Peyer's patch (tissue), 4 donors: ENCODE data around the gene CEACAM20. TPM values are rescaled to one million over a fixed set of nuclear protein-coding genes. Genes with fewer than 3 reads are reported as not detected.
"Not testable (repeated sequence)": the region's sequence is repeated elsewhere in the genome, so short reads cannot be mapped to it uniquely, and the experiment has no call there.

Source experiments
- DNase-seq, 3 donors: peaks; one replicate each; pipeline ENCODE4 v3.0.0-alpha.2; 2017 to 2019
- H3K27ac ChIP-seq, 4 donors: fragments of 200-600 bp; sonication (generic); one replicate each; pipeline ENCODE4 v1.5.1; 2016 to 2019
- H3K27me3 ChIP-seq, 2 donors: fragments of 200-600 bp; sonication (generic); one replicate each; pipeline ENCODE4 v1.5.1; 2019
- H3K36me3 ChIP-seq, 3 donors: fragments of 200-600 bp; sonication (generic); one replicate each; pipeline ENCODE4 v1.5.1; 2016 to 2019
- H3K4me1 ChIP-seq, 4 donors: fragments of 200-600 bp; sonication (generic); one replicate each; pipeline ENCODE4 v1.5.1; 2016 to 2019
- H3K4me3 ChIP-seq, 4 donors: fragments of 200-600 bp; sonication (generic); 1 replicate in 3 of 4; 2 replicates in 1 of 4; pipeline ENCODE4 v1.5.1; 2016 to 2019; ENCODE audit warnings: mild to moderate bottlenecking in 1 of 4
- H3K9me3 ChIP-seq, 4 donors: fragments of 200-600 bp; sonication (generic); one replicate each; pipeline ENCODE4 v1.5.1; 2016 to 2019; ENCODE audit warnings: mild to moderate bottlenecking in 1 of 4
- CTCF ChIP-seq, 6 experiments: fragments of 450-650 bp in 4 of 6; fragments of 200-600 bp in 2 of 6; sonication (generic) in 1 of 6; IDR thresholded peaks; one replicate each; pipeline ENCODE4 v1.5.1; 2017 to 2019; ENCODE audit warnings: antibody characterized with exemption in 6 of 6, mild to moderate bottlenecking in 3 of 6, moderate library complexity in 1 of 6
- POLR2A ChIP-seq, 2 donors: fragments of 450-650 bp; IDR thresholded peaks; one replicate each; pipeline ENCODE4 v1.5.1; 2017; ENCODE audit warnings: antibody characterized with exemption in 2 of 2, mild to moderate bottlenecking in 2 of 2, moderate library complexity in 2 of 2
- total RNA-seq, 4 donors: library from RNA; depleted of rRNA; stranded (reverse); fragments of >200 nt; gene quantifications; one replicate each; pipeline ENCODE4 v1.1.0, GENCODE V29; 2016

The CEACAM20 gene
- total RNA-seq, 4 donors from 2014 or later = 5.0 to 490 (median 163) TPM

DNA sequence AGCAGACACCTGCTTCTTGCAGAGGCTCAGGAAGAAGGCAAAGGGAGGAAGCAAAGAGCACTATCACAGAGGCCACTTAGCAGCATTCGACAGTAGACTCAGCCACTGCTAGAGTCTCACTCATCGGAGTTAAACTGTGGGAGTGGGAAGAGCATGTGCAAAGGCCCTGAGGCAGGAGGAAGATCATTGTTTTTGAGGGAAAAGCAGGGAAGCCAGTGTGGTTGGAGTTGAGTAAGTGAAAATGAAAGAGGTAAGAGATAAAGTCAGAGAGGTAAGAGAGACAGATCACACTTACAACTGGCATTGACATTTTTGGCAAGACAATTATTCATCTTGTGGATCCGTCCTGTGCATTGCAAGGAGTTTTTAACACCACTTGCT lies 41.1 kb upstream of the CEACAM20 start:
- Histone ChIP-seq H3K4me3 (no peak overlapping the region), H3K4me1 (peaks cover 0 to 6% (median 0%) of the 10 kb centered on the region in 4 donors)

GRCh38 chr19:44567745-44568144 lies 38.3 kb upstream of the CEACAM20 start:
- Histone ChIP-seq H3K27ac (no peak overlapping the region), H3K4me3 (no peak overlapping the region), H3K27me3 (no peaks in the 10 kb centered on the region), H3K36me3 (no peaks in the 10 kb centered on the region), H3K4me1 (peaks cover 0 to 6% (median 0%) of the 10 kb centered on the region in 4 donors), H3K9me3 (no peaks in the 10 kb centered on the region)
- no peak for DNase-seq
- no peak for TF ChIP-seq POLR2A (IDR thresholded peaks at IDR 0.05)
- TF ChIP-seq CTCF (IDR thresholded peaks at IDR 0.05) = no peak

More for the DNA sequence above, 41.1 kb upstream of the CEACAM20 start:
- no peaks in the 10 kb centered on the region for H3K36me3 ChIP-seq
- no peaks in the 10 kb centered on the region for H3K9me3 ChIP-seq
- TF ChIP-seq CTCF (IDR thresholded peaks at IDR 0.05) = no peak
- no peak overlapping the region for H3K27ac ChIP-seq
- no peak for DNase-seq
- H3K27me3 ChIP-seq = no peaks in the 10 kb centered on the region

DNA sequence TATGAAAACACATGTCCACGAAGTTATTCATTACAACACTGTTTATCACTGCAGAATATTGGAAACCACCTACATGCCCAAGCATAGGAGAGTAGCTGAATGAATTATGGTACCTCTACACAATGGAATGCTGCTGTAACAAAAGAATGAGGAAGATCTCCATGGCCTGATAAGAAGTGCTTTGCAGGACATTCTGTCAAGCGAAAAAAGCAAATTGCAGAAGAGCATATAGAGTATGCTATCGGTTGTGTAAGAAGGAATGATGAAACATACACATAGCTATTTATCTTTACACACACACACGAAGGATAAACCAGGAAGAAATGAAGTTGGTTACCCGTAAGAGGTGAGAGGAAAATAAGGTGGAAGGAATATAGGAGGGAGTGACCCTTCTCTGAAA lies 37.5 kb upstream of the CEACAM20 start:
- Histone ChIP-seq H3K4me3 (no peak overlapping the region), H3K9me3 (no peaks in the 10 kb centered on the region)
- DNase-seq = no peak

DNA sequence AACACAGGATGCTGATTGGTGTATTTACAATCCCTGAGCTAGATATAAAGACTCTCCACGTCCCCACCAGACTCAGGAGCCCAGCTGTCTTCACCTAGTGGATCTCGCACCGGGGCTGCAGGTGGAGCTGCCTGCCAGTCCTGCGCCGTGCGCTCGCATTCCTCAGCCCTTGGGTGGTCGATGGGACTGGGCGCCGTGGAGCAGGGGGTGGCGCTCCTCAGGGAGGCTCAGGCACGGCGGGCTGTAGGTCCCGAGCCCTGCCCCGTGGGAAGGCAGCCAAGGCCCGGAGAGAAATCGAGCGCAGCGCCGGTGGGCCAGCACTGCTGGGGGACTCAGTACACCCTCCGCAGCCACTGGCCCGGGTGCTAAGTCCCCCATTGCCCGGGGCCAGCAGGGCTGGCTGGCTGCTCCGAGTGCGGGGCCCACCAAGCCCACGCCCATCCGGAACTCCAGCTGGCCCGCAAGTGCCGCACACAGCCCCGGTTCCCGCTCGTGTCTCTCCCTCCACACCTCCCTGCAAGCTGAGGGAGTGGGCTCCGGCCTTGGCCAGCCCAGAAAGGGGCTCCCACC lies 33.7 kb upstream of the CEACAM20 start:
- DNase-seq, H3K9me3 ChIP-seq, H3K27ac ChIP-seq, H3K27me3 ChIP-seq, H3K4me1 ChIP-seq, H3K36me3 ChIP-seq, H3K4me3 ChIP-seq: not testable (repeated sequence)

More for the DNA sequence above, 37.5 kb upstream of the CEACAM20 start:
- Histone ChIP-seq H3K27ac (no peak overlapping the region), H3K27me3 (no peaks in the 10 kb centered on the region), H3K4me1 (peaks cover 0 to 6% (median 0%) of the 10 kb centered on the region in 4 donors), H3K36me3 (no peaks in the 10 kb centered on the region)
- TF ChIP-seq POLR2A (IDR thresholded peaks at IDR 0.05) (no peak), CTCF (IDR thresholded peaks at IDR 0.05) (no peak)

DNA sequence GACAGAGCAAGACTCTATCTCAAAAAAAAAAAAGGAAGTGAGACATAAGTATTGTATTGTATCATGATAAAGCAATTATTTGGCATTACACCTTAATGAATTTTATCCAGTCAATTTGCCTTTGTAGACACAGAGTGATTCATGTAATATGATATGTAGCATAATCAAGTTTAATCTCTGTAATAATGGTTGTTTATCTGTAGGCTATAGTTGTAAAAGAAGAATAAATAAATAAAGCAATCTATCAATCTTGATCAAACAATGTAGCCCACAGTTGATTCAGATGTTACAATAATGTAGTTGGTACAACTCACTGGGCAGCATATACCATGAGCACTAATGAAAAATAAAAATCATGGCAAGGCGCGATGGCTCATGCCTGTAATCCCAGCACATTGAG lies 28.5 kb upstream of the CEACAM20 start:
- no peaks in the 10 kb centered on the region for H3K27me3 ChIP-seq
- DNase-seq = no peak

More for the DNA sequence above, 28.5 kb upstream of the CEACAM20 start:
- Histone ChIP-seq H3K4me3 (no peak overlapping the region), H3K4me1 (no peaks in the 10 kb centered on the region), H3K27ac (no peak overlapping the region), H3K36me3 (no peaks in the 10 kb centered on the region), H3K9me3 (no peaks in the 10 kb centered on the region)
- TF ChIP-seq CTCF (IDR thresholded peaks at IDR 0.05) (no peak), POLR2A (IDR thresholded peaks at IDR 0.05) (no peak)
